HG03442 (cell line): ENCODE results near the gene CYBA.

Experiments used
- ATAC-seq: cut with Tn5 transposase; IDR thresholded peaks from one replicate; pipeline ENCODE4 v1.9.1; 2021; ENCODE audit warnings: mild to moderate bottlenecking, moderate library complexity; ENCODE audit not compliant: unreplicated experiment

Gene CYBA

GRCh38 chr16:88647178-88648070 lies 3.4 kb downstream of the CYBA start:
- ATAC-seq = no peak

- ATAC-seq = no peak
These were observed 4.4 kb downstream of the CYBA start for GRCh38 chr16:88646345-88647034.

GRCh38 chr16:88645941-88646340 lies 4.9 kb downstream of the CYBA start:
- ATAC-seq = no peak

- ATAC-seq = no peak
These were observed 5.4 kb downstream of the CYBA start for GRCh38 chr16:88645455-88645854.

GRCh38 chr16:88643644-88643932 lies 7.3 kb downstream of the CYBA start:
- ATAC-seq = no peak

- ATAC-seq = no peak
These were observed 7.8 kb downstream of the CYBA start for GRCh38 chr16:88642881-88643643.

- no peak for ATAC-seq
These were observed 10.2 kb downstream of the CYBA start for GRCh38 chr16:88640498-88641247.

GRCh38 chr16:88640039-88640495 lies 10.8 kb downstream of the CYBA start:
- ATAC-seq = no peak

- ATAC-seq = no peak
These were observed 11.4 kb downstream of the CYBA start for GRCh38 chr16:88639231-88640038.

GRCh38 chr16:88638323-88639230 lies 12.3 kb downstream of the CYBA start, which contains the start of gene IL17C:
Gene IL17C (plus strand): TSS chr16:88638572. CDS start chr16:88638642, 70 bp downstream.
- no peak for ATAC-seq

- no peak for ATAC-seq
These were observed 14.2 kb downstream of the CYBA start for GRCh38 chr16:88636488-88637265.

GRCh38 chr16:88635671-88636319 lies 15.1 kb downstream of the CYBA start:
- ATAC-seq = no peak

GRCh38 chr16:88634994-88635670 lies 15.7 kb downstream of the CYBA start:
- no peak for ATAC-seq

GRCh38 chr16:88634141-88634993 lies 16.5 kb downstream of the CYBA start:
- peak; percentile 42 for ATAC-seq

- peak; percentile 34 for ATAC-seq
These were observed 17.1 kb downstream of the CYBA start for GRCh38 chr16:88633684-88634140.

GRCh38 chr16:88632587-88632930 lies 18.3 kb downstream of the CYBA start:
- ATAC-seq = no peak
